GM23338 (cell line): ENCODE measurements around the gene BMPR2.

ENCODE experiments used
- CREB1 ChIP-seq: fragments of 250-450 bp; sonication (Bioruptor Pico); IDR thresholded peaks from 2 replicates; pipeline ENCODE4 v1.5.0; 2020; ENCODE audit warnings: low read depth, mild to moderate bottlenecking, moderate library complexity
- EZH2 ChIP-seq: fragments of 200-600 bp; sonication (generic); IDR thresholded peaks from one replicate; pipeline ENCODE4 v1.8.0; 2017; ENCODE audit warnings: antibody characterized with exemption, mild to moderate bottlenecking, low read depth; ENCODE audit not compliant: unreplicated experiment
- EZH2phosphoT487 ChIP-seq: fragments of 200-600 bp; sonication (generic); IDR thresholded peaks from one replicate; pipeline ENCODE4 v1.8.1; 2018; ENCODE audit warnings: antibody characterized with exemption; ENCODE audit not compliant: unreplicated experiment
- JUNB ChIP-seq: IDR thresholded peaks from one replicate; pipeline ENCODE4 v1.6.1; 2016; ENCODE audit warnings: antibody characterized with exemption; ENCODE audit not compliant: unreplicated experiment
- POLR2AphosphoS5 ChIP-seq: IDR thresholded peaks from 2 replicates; pipeline ENCODE4 v1.6.1; 2016; ENCODE audit warnings: antibody characterized with exemption, low read depth
- STAT1 ChIP-seq: IDR thresholded peaks from one replicate; pipeline ENCODE4 v1.6.1; 2016; ENCODE audit warnings: antibody characterized with exemption; ENCODE audit not compliant: unreplicated experiment
- ZNF114 ChIP-seq: fragments of 250-450 bp; sonication (Bioruptor Pico); IDR thresholded peaks from 2 replicates; pipeline ENCODE4 v1.5.0; 2020; ENCODE audit warnings: mild to moderate bottlenecking, moderate library complexity
- ZNF462 ChIP-seq: fragments of 250-450 bp; sonication (Bioruptor Pico); IDR thresholded peaks from 2 replicates; pipeline ENCODE4 v1.5.0; 2020; ENCODE audit warnings: mild to moderate bottlenecking, moderate library complexity
- TF ChIP-seq, protein P1 (sequence below), 2 experiments: fragments of 200-600 bp in 1 of 2; sonication (generic) in 1 of 2; conservative IDR thresholded peaks; 2 replicates each; pipeline versions ENCODE4 v1.5.1 to v1.6.1; 2016 to 2017; ENCODE audit warnings: antibody characterized with exemption in 2 of 2, low read depth in 2 of 2, mild to moderate bottlenecking in 2 of 2, moderate library complexity in 1 of 2
- TF ChIP-seq, protein P2 (sequence below): IDR thresholded peaks from one replicate; pipeline ENCODE4 v1.6.1; 2018; ENCODE audit warnings: antibody characterized with exemption; ENCODE audit not compliant: unreplicated experiment
- TF ChIP-seq, protein P3 (sequence below): IDR thresholded peaks from 2 replicates; pipeline ENCODE4 v1.6.1; 2016; ENCODE audit warnings: antibody characterized with exemption

GRCh38 chr2:202444000-202444399 lies 67.9 kb downstream of the BMPR2 start:
- TF ChIP-seq JUNB, result no peak
- TF ChIP-seq EZH2, result no peak
- TF ChIP-seq, protein P1, sequence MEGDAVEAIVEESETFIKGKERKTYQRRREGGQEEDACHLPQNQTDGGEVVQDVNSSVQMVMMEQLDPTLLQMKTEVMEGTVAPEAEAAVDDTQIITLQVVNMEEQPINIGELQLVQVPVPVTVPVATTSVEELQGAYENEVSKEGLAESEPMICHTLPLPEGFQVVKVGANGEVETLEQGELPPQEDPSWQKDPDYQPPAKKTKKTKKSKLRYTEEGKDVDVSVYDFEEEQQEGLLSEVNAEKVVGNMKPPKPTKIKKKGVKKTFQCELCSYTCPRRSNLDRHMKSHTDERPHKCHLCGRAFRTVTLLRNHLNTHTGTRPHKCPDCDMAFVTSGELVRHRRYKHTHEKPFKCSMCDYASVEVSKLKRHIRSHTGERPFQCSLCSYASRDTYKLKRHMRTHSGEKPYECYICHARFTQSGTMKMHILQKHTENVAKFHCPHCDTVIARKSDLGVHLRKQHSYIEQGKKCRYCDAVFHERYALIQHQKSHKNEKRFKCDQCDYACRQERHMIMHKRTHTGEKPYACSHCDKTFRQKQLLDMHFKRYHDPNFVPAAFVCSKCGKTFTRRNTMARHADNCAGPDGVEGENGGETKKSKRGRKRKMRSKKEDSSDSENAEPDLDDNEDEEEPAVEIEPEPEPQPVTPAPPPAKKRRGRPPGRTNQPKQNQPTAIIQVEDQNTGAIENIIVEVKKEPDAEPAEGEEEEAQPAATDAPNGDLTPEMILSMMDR (conservative IDR thresholded peaks at IDR 0.05; ENCODE audit: low read depth in 2 of 2), result no peak
- TF ChIP-seq POLR2AphosphoS5, result no peak
- TF ChIP-seq CREB1, result no peak
- TF ChIP-seq, protein P2, sequence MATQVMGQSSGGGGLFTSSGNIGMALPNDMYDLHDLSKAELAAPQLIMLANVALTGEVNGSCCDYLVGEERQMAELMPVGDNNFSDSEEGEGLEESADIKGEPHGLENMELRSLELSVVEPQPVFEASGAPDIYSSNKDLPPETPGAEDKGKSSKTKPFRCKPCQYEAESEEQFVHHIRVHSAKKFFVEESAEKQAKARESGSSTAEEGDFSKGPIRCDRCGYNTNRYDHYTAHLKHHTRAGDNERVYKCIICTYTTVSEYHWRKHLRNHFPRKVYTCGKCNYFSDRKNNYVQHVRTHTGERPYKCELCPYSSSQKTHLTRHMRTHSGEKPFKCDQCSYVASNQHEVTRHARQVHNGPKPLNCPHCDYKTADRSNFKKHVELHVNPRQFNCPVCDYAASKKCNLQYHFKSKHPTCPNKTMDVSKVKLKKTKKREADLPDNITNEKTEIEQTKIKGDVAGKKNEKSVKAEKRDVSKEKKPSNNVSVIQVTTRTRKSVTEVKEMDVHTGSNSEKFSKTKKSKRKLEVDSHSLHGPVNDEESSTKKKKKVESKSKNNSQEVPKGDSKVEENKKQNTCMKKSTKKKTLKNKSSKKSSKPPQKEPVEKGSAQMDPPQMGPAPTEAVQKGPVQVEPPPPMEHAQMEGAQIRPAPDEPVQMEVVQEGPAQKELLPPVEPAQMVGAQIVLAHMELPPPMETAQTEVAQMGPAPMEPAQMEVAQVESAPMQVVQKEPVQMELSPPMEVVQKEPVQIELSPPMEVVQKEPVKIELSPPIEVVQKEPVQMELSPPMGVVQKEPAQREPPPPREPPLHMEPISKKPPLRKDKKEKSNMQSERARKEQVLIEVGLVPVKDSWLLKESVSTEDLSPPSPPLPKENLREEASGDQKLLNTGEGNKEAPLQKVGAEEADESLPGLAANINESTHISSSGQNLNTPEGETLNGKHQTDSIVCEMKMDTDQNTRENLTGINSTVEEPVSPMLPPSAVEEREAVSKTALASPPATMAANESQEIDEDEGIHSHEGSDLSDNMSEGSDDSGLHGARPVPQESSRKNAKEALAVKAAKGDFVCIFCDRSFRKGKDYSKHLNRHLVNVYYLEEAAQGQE, result no peak
- TF ChIP-seq EZH2phosphoT487, result no peak
- no peak for TF ChIP-seq STAT1
- no peak for TF ChIP-seq ZNF114
- no peak for TF ChIP-seq ZNF462 (CRISPR knock-in tag)
- TF ChIP-seq, protein P3, sequence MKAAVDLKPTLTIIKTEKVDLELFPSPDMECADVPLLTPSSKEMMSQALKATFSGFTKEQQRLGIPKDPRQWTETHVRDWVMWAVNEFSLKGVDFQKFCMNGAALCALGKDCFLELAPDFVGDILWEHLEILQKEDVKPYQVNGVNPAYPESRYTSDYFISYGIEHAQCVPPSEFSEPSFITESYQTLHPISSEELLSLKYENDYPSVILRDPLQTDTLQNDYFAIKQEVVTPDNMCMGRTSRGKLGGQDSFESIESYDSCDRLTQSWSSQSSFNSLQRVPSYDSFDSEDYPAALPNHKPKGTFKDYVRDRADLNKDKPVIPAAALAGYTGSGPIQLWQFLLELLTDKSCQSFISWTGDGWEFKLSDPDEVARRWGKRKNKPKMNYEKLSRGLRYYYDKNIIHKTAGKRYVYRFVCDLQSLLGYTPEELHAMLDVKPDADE, result no peak
